IPS-11a (cell line): ENCODE data around the gene CCNI.
"Not testable (repeated sequence)": the region's sequence is repeated elsewhere in the genome, so short reads cannot be mapped to it uniquely, and the experiment has no call there.

Source experiments
- H3K4me3 ChIP-seq: one replicate; pipeline ENCODE4 v1.5.1; 2013; ENCODE audit warnings: low read depth, low read length, control low read depth

The CCNI gene

DNA sequence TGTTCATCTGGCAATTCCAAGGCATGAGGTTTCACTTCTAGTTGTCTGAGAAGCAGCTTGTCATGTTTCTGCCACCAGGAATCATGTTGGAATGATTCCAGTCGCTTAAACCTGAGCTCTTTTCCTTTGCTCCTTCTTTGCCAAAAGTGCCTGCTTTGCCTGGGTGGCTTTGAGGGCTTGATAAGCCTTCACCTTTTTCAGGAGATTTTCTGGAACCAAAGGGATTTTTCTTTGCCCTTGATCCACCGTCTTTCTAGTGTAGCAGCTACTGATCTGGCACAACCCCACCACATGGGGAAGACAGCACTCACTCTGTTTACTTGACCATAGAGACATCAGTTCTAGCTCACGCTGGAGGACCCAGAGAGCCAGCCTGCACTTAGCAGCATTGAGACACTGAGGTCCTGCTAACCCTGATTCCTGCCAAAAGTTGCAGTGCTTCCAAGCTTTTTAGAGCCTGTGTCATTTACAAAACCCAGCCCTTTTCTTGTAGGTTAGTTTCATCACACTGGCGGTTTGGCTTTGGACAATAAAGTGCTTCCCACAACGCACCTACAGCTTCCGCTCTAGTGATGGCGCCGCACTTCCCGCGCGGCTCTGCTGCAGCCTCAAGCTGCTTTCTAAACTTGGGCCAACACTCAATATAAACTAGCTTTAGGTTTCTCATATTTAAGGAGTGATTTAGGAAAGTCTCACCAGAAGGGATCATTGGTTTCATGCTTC, 7.3 kb upstream of the CCNI start:
- H3K4me3 ChIP-seq, result no peak overlapping the region

DNA sequence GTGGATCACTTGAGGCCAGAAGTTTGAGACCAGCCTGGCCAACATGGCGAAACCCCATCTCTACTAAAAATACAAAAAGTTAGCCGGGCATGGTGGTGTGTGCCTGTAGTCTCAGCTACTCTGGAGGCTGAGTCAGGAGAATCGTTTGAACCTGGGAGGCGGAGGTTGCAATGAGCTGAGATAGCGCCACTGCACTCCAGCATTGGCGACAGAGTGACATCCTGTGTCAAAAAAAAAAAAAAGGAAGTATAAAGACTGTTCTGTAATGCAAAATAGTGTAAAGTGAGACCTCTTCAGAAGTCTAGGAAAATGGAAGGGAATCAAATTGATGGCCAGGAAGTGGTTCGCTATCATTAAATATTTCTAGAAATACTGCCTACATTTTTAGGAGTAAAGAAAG, 5.0 kb upstream of the CCNI start:
- not testable (repeated sequence) for H3K4me3 ChIP-seq

DNA sequence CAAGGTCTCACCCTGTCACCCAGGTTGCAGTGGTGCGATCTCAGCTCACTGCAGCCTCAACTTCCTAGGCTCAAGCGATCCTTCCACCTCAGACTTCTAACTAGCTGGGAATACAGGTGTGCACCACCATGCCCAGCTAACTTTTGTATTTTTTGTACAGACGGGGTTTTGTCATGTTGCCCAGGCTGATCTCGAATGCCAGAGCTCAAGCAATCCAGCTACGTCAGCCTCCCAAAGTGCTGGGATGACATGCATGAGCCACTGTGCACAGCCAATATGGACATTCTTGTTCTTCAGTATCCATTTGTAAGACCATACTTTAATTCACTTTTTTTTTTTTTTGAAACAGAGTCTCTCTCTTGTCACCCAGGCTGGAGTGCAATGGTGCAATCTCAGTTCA, 3.5 kb upstream of the CCNI start:
- H3K4me3 ChIP-seq, result no peak overlapping the region

GRCh38 chr4:77078401-77078800, 2.6 kb upstream of the CCNI start:
- H3K4me3 ChIP-seq, result no peak overlapping the region

DNA sequence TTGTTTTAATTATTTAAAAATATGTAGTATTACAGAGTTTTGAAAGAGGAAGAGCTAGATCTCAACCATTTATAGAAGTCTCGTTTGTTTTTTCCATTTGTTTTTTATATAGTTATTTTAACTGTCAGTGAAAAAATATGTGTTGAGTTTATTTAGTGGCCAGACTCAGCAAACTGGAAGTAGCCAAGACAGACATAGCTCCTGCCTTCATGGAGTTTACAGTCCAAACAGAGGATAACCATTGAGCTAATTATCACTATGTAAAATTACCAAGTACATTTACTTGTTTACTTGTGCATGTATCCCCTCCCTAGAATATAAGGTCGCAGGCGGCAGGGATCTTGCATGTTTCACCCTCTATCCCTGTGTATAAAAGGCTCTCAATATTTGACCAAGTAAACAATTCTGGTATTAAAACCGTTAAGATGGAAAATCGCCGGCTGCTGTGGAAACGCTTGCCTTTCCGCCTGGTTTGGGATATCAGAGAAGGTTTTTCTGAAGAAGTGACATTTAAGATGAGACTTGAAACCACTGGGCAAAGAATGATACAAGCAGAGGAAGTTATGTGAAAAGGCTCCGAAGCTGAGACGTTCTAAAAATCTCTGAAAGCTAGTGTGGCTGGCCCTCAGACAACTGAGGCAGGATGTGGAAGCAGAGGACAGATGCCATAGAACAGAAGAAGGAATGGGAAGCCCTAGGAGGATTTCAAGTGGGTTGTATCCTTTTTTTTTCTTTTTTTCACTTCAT, 1.3 kb upstream of the CCNI start:
- H3K4me3 ChIP-seq, result peak overlapping the region; percentile 84

GRCh38 chr4:77074981-77075855, 571 bp downstream of the CCNI start:
- peak overlapping the region; percentile 84 for H3K4me3 ChIP-seq

DNA sequence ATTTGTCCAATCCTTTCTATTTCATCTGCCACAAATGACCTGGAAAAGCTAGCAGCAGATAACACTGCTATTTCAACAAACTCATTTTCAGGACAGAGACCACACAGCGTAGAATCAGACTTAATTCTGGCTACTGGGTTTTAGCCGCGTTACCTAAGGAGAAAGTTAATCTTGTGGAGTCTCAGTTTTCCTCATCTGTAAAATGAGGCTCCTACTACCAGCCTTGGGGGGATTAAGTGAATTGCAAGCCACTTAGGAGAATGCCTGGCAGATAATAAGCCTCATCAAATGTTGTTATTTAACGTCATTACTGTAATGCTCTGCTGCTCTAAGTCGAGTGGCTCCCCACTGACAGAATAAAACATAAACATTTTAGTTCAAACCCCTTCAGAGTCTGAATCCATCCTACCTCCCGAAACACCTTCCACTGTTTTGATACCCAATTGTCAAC, 1.4 kb downstream of the CCNI start:
- H3K4me3 ChIP-seq, result peak overlapping the region; percentile 73

DNA sequence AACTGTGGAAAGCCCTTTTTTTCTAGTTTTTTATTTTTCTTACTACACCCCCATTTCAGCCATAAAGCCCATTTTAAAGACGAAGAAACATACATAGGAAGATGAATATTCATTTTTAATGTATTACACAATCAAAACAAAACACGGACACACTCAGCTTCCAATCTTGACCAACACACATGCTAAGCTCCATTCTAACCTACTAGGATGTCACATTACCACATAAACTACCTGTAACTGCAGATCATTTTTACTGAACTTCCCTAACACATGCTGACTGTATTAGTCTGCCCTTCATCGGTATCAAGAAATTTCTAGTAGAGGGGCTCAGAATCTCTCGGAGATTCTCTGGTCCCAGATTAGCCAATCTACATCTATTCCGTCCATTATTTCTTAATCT, 1.8 kb downstream of the CCNI start:
- H3K4me3 ChIP-seq, result no peak overlapping the region

- no peak overlapping the region for H3K4me3 ChIP-seq
These were observed 2.5 kb downstream of the CCNI start for GRCh38 chr4:77073106-77073809.

DNA sequence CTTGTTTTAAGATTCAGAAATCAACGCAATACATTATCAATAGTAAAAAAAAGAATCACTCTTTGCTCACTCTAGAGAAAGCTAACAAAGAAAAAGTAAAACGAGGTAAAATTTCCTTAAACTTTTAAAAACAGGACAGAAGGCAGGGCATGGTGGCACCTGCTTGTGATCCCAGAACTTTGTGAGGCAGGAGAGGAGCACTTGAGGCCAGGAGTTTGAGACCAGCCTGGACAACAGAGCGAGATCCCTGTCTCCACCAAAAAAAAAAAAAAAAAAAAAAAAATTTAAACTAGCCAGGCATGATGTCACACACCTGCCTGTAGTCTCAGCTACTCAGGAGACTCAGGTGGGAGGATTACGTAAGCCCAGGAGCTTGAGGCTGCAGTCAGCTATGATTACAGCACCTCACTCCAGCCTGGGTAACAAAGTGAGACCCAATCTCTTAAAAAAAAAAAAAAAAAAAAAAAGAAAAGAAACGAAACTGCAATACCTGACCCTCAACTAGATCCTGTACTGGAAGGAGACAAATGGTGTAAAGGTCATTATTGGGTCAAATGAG, 3.5 kb downstream of the CCNI start:
- no peak overlapping the region for H3K4me3 ChIP-seq

DNA sequence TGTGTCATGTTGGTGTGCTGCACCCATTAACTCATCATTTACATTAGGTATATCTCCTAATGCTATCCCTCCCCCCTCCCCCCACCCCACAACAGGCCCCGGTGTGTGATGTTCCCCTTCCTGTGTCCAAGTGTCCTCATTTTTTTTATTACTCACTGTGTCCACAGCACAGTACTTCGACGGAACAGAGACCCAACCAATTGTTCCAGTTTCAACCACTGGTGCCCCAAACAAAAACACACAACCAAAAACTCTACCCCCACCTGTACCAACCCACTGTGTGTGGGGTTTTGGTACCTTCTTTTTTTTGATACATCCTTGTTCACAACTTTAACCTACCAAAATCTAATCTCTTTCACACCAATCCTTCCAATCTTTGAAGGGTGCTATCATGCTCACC, 6.3 kb downstream of the CCNI start:
- not testable (repeated sequence) for H3K4me3 ChIP-seq

GRCh38 chr4:77065382-77065781, 10.4 kb downstream of the CCNI start:
- H3K4me3 ChIP-seq, result no peak overlapping the region

- no peak overlapping the region for H3K4me3 ChIP-seq
These were observed 12.9 kb downstream of the CCNI start for GRCh38 chr4:77062856-77063255.

DNA sequence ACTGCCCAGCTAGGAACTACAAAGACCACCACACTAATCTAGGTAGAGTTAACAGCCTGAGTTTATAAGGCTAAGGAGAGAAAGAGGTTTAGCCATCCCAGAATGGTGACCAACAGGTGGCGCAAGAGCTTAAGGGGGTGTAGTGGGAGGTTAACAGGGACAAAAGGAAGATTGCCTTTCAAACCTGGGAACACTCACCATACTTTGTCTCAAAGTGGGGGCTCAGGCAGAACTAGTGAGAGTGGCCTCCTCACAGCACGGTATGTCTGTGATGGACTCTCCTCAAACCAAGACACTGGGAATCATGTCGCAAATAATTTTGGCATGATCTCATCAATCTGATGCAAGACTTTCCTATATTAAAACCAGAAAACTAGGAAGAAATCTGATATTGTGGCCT, 23.4 kb downstream of the CCNI start:
- no peak overlapping the region for H3K4me3 ChIP-seq

DNA sequence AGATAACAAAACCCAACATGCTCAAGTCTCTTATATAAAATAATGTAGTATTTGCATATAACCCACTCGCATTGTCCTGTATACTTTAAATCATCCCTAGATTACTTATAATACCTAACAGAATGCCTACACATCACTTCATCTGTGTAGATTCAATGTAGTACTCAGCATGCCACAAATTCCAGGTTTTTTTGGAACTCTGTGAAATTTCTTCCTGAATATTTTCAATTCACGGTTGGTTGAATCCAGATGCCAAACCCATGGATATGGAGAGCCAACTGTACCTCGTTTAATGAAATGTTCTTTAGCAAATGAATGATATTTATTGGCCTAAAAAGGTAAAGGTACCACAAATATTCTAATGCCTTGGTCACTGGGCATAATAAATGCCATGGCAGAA, 24.8 kb downstream of the CCNI start:
- H3K4me3 ChIP-seq, result no peak overlapping the region

- H3K4me3 ChIP-seq, result no peak overlapping the region
These were observed 28.8 kb downstream of the CCNI start for GRCh38 chr4:77047037-77047436.

DNA sequence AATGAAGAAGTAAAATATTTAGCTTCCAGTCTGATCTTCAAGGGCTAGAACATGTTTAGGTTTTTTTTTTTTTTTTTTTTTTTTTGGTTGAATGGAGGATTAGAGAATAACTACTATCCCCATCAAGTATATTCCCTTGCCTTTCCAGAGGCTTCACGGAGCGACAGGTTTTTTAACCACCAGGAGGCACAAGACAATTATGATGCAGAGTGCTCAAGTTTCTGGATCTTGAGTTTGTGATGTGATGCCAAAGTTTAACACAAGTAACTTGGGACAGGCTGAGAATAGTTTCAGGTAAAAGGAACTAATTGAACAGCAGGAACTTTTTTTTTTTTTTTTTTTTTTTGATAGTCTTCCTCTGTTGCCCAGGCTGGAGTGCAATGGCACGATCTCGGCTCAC, 30.3 kb downstream of the CCNI start:
- H3K4me3 ChIP-seq, result no peak overlapping the region

GRCh38 chr4:77044461-77045150, 31.2 kb downstream of the CCNI start:
- H3K4me3 ChIP-seq, result no peak overlapping the region

DNA sequence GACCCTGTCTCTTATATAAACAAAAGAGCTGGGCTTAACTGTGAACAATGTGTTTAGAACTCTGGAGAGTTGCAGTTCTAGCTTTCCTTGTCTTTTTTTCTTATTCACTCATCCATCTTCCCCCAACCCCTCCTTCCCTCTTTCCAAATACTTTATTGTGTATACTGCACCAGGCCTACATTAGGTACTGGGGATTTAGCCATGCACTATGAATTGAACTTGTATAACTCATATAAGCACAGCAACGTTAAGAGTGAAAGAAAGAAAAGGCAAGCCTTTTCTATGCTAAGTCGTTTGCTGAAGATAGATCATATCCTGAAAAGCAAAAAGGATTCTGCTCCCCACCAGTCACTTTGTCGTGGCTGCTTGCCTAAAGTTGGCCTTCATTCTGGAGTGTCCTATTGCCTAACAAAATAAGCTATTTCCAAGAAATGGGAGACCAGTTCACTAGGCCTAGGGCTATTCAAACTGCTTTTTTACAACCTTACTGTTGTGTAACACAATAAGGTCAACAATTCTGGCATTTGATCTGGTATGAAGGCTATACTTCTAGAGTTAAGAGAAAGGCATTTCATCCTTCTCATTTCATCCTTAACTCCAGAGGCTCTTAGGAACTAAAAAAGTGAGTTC, 32.2 kb downstream of the CCNI start:
- no peak overlapping the region for H3K4me3 ChIP-seq
